Neural cell (in vitro differentiated cells): ENCODE results near the gene EIF4EBP2. TPM values are rescaled to one million over a fixed set of nuclear protein-coding genes. Genes with fewer than 3 reads are reported as not detected.

Source experiments
- H2AFZ ChIP-seq: fragments of 200-600, 300-800 bp; sonication (generic), shearing (Covaris generic); 2 replicates; pipeline ENCODE4 v1.6.0; 2014; ENCODE audit warnings: low read depth, mild to moderate bottlenecking, antibody characterized with exemption, low read length, moderate library complexity
- H3F3A ChIP-seq: fragments of 200-600 bp; shearing (Covaris generic); 2 replicates; pipeline ENCODE4 v1.6.1; 2016; ENCODE audit warnings: mild to moderate bottlenecking, moderate library complexity, mixed read lengths, antibody characterized with exemption, low read length; ENCODE audit not compliant: insufficient read depth, poor library complexity, severe bottlenecking
- H3K27ac ChIP-seq: fragments of 200-600, 300-800 bp; sonication (generic), shearing (Covaris generic); 2 replicates; pipeline ENCODE4 v1.5.1; 2014; ENCODE audit warnings: mild to moderate bottlenecking, low read length, moderate library complexity
- H3K27me3 ChIP-seq: fragments of 300-800, 200-600 bp; sonication (generic), shearing (Covaris generic); 2 replicates; pipeline ENCODE4 v1.6.0; 2014; ENCODE audit warnings: mild to moderate bottlenecking, low read depth, low read length, moderate library complexity; ENCODE audit not compliant: insufficient read depth
- H3K36me3 ChIP-seq: fragments of 300-800, 200-600 bp; sonication (generic), shearing (Covaris generic); 2 replicates; pipeline ENCODE4 v1.5.1; 2014; ENCODE audit warnings: mild to moderate bottlenecking, antibody characterized with exemption, low read length, moderate library complexity; ENCODE audit not compliant: insufficient read depth
- H3K4me2 ChIP-seq: fragments of 300-800, 200-600 bp; sonication (generic), shearing (Covaris generic); 2 replicates; pipeline ENCODE4 v1.6.0; 2014; ENCODE audit warnings: mild to moderate bottlenecking, low read length
- H3K4me3 ChIP-seq: fragments of 300-800, 200-600 bp; sonication (generic), shearing (Covaris generic); 2 replicates; pipeline ENCODE4 v1.5.1; 2014; ENCODE audit warnings: mild to moderate bottlenecking, low read length, moderate library complexity
- H3K79me2 ChIP-seq: fragments of 200-600 bp; shearing (Covaris generic); replicated peaks from 2 replicates; pipeline ENCODE4 v1.6.0; 2014; ENCODE audit warnings: mild to moderate bottlenecking, low read length, moderate library complexity; ENCODE audit not compliant: insufficient read depth
- H3K9ac ChIP-seq: fragments of 300-800, 200-600 bp; sonication (generic), shearing (Covaris generic); 2 replicates; pipeline ENCODE4 v1.6.1; 2016; ENCODE audit warnings: mild to moderate bottlenecking, low read length, mixed read lengths
- H3K9me2 ChIP-seq: fragments of 200-600 bp; shearing (Covaris generic); 2 replicates; pipeline ENCODE4 v1.6.1; 2016; ENCODE audit warnings: mild to moderate bottlenecking, low read length, mixed read lengths; ENCODE audit not compliant: insufficient read depth
- H3K9me3 ChIP-seq: fragments of 200-600, 300-800 bp; sonication (generic), shearing (Covaris generic); 2 replicates; pipeline ENCODE4 v1.6.1; 2016; ENCODE audit warnings: mild to moderate bottlenecking, mixed run types, low read length, moderate library complexity, mixed read lengths
- H4K20me1 ChIP-seq: fragments of 200-600 bp; shearing (Covaris generic); 2 replicates; pipeline ENCODE4 v1.6.1; 2016; ENCODE audit warnings: mild to moderate bottlenecking, mixed run types; ENCODE audit not compliant: insufficient read depth
- EP300 ChIP-seq: fragments of 450-650 bp; conservative IDR thresholded peaks from 2 replicates; pipeline ENCODE4 v1.6.1; 2014; ENCODE audit warnings: antibody characterized with exemption, mild to moderate bottlenecking, moderate library complexity; ENCODE audit not compliant: poor library complexity, severe bottlenecking
- EZH2 ChIP-seq: fragments of 200-600, 300-800 bp; shearing (Covaris generic), sonication (generic); IDR thresholded peaks from 2 replicates; pipeline ENCODE4 v1.6.1; 2014; ENCODE audit warnings: antibody characterized with exemption, low read length, borderline replicate concordance, mild to moderate bottlenecking; ENCODE audit not compliant: insufficient read depth, poor library complexity, severe bottlenecking
- POLR2AphosphoS5 ChIP-seq: IDR thresholded peaks from 2 replicates; pipeline ENCODE4 v1.6.1; 2012
- RAD21 ChIP-seq: fragments of 450-650 bp; conservative IDR thresholded peaks from 2 replicates; pipeline ENCODE4 v1.6.1; 2014; ENCODE audit warnings: antibody characterized with exemption, mild to moderate bottlenecking, moderate library complexity
- SMC3 ChIP-seq: fragments of 450-650 bp; conservative IDR thresholded peaks from 2 replicates; pipeline ENCODE4 v1.6.1; 2014; ENCODE audit warnings: antibody characterized with exemption, mild to moderate bottlenecking, moderate library complexity; ENCODE audit not compliant: poor library complexity
- polyA plus RNA-seq: library from polyadenylated mRNA; depleted of rRNA; stranded (reverse); fragments of >200 nt; gene quantifications from 2 replicates; pipeline ENCODE4 v1.2.3, GENCODE V29; 2014
- TF ChIP-seq, protein P1 (sequence below): IDR thresholded peaks from 2 replicates; pipeline ENCODE4 v1.6.1; 2012; ENCODE audit warnings: borderline replicate concordance
- TF ChIP-seq, protein P2 (sequence below): fragments of 450-650 bp; IDR thresholded peaks from 2 replicates; pipeline ENCODE4 v1.5.1; 2014; ENCODE audit warnings: antibody characterized with exemption, mild to moderate bottlenecking, moderate library complexity; ENCODE audit not compliant: poor library complexity, severe bottlenecking

Gene EIF4EBP2
- polyA plus RNA-seq, 1 donor from 2014 or later: 51.7 TPM

GRCh38 chr10:70404787-70405036 lies 767 bp downstream of the EIF4EBP2 start:
- H3K27ac ChIP-seq: peak overlapping the region; percentile 70
- H3K79me2 ChIP-seq: peaks cover 36% of the 10 kb centered on the region

DNA sequence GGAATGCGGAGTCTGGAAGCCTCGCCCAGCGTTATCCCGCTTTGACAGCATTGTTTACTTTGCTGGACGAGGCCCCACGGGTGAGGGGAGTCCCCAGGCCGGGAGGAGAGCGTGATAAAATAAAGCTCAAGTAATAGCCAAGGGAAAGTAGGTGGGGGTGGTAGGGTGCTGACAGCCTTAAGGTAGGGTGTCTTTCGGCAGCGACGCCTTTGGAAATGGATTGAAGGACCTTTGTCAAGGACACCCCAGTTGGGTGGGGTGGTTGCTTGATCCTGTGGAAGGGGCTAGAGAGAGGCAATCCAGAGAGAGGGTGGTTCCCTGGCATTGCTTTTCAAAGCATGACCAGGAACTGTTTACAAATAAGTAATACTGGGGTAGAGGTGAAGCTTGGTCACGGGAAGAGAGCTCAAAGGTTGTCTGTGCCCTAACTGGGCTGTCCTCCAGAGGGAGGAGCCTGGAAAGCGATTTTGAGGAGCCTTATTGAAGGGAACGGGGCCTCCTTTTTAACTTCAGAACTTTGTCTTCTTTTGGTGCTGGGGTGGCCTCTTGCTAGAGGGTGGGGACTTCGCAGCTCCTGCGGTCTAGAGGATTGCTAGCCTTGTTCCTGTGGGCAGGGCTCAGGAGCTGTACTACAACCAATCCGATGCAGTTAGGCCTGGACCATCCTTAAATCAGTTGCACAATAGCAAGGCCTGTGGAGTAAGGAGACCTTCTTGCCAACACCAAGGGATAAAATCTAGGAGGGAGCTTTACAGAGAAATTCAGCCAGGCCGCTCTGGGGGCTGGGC lies 1.3 kb downstream of the EIF4EBP2 start:
- Histone ChIP-seq H3K79me2 (peaks cover 38% of the 10 kb centered on the region), H3K36me3 (no peaks in the 10 kb centered on the region), H3K9ac (peak overlapping the region; percentile 88), H2AFZ (no peak overlapping the region), H3K4me3 (peak overlapping the region; percentile 97), H3F3A (no peaks in the 10 kb centered on the region), H3K27me3 (no peaks in the 10 kb centered on the region), H3K4me2 (peak overlapping the region; percentile 86), H3K27ac (peak overlapping the region; percentile 70), H3K9me3 (no peaks in the 10 kb centered on the region), H4K20me1 (peaks cover 4% of the 10 kb centered on the region), H3K9me2 (no peaks in the 10 kb centered on the region)
- TF ChIP-seq, protein P1, sequence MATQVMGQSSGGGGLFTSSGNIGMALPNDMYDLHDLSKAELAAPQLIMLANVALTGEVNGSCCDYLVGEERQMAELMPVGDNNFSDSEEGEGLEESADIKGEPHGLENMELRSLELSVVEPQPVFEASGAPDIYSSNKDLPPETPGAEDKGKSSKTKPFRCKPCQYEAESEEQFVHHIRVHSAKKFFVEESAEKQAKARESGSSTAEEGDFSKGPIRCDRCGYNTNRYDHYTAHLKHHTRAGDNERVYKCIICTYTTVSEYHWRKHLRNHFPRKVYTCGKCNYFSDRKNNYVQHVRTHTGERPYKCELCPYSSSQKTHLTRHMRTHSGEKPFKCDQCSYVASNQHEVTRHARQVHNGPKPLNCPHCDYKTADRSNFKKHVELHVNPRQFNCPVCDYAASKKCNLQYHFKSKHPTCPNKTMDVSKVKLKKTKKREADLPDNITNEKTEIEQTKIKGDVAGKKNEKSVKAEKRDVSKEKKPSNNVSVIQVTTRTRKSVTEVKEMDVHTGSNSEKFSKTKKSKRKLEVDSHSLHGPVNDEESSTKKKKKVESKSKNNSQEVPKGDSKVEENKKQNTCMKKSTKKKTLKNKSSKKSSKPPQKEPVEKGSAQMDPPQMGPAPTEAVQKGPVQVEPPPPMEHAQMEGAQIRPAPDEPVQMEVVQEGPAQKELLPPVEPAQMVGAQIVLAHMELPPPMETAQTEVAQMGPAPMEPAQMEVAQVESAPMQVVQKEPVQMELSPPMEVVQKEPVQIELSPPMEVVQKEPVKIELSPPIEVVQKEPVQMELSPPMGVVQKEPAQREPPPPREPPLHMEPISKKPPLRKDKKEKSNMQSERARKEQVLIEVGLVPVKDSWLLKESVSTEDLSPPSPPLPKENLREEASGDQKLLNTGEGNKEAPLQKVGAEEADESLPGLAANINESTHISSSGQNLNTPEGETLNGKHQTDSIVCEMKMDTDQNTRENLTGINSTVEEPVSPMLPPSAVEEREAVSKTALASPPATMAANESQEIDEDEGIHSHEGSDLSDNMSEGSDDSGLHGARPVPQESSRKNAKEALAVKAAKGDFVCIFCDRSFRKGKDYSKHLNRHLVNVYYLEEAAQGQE: peak; percentile 8
- TF ChIP-seq EP300 (no peak), POLR2AphosphoS5 (no peak), RAD21 (no peak), SMC3 (no peak)

More at GRCh38 chr10:70404787-70405036, 767 bp downstream of the EIF4EBP2 start:
- Histone ChIP-seq H3K9ac (peak overlapping the region; percentile 88), H3K4me2 (peak overlapping the region; percentile 86), H2AFZ (peak overlapping the region; percentile 3), H3K27me3 (no peaks in the 10 kb centered on the region), H3K9me2 (no peaks in the 10 kb centered on the region), H3F3A (no peaks in the 10 kb centered on the region), H3K9me3 (no peaks in the 10 kb centered on the region), H4K20me1 (peaks cover 4% of the 10 kb centered on the region), H3K36me3 (no peaks in the 10 kb centered on the region), H3K4me3 (peak overlapping the region; percentile 97)
- TF ChIP-seq, protein P2, sequence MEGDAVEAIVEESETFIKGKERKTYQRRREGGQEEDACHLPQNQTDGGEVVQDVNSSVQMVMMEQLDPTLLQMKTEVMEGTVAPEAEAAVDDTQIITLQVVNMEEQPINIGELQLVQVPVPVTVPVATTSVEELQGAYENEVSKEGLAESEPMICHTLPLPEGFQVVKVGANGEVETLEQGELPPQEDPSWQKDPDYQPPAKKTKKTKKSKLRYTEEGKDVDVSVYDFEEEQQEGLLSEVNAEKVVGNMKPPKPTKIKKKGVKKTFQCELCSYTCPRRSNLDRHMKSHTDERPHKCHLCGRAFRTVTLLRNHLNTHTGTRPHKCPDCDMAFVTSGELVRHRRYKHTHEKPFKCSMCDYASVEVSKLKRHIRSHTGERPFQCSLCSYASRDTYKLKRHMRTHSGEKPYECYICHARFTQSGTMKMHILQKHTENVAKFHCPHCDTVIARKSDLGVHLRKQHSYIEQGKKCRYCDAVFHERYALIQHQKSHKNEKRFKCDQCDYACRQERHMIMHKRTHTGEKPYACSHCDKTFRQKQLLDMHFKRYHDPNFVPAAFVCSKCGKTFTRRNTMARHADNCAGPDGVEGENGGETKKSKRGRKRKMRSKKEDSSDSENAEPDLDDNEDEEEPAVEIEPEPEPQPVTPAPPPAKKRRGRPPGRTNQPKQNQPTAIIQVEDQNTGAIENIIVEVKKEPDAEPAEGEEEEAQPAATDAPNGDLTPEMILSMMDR: no peak
- TF ChIP-seq, protein P1: peak; percentile 0
- TF ChIP-seq SMC3 (peak; percentile 7), EZH2 (no peak)
